GM18951 (cell line): ENCODE results near the gene PLEKHO2.
A peak's percentile ranks its signal among the peaks of the same experiment; 100 is the strongest.
"Not testable (repeated sequence)": the region's sequence is repeated elsewhere in the genome, so short reads cannot be mapped to it uniquely, and the experiment has no call there.

Experiments
- POLR2A ChIP-seq: IDR thresholded peaks from 4 replicates; pipeline ENCODE4 v1.6.1; 2011; ENCODE audit warnings: mild to moderate bottlenecking; ENCODE audit not compliant: insufficient read length, insufficient read depth; ENCODE audit errors: extremely low read depth
- in situ Hi-C: fragments of 300-500 bp; cut with MboI; formaldehyde crosslinking; loops from one replicate; pipeline ENCODE4 v1.12.0; 2022; ENCODE audit warnings: low sequenced_read_pairs, mixed read lengths, inconsistent platforms; ENCODE audit not compliant: unreplicated experiment

PLEKHO2 gene, protein sequence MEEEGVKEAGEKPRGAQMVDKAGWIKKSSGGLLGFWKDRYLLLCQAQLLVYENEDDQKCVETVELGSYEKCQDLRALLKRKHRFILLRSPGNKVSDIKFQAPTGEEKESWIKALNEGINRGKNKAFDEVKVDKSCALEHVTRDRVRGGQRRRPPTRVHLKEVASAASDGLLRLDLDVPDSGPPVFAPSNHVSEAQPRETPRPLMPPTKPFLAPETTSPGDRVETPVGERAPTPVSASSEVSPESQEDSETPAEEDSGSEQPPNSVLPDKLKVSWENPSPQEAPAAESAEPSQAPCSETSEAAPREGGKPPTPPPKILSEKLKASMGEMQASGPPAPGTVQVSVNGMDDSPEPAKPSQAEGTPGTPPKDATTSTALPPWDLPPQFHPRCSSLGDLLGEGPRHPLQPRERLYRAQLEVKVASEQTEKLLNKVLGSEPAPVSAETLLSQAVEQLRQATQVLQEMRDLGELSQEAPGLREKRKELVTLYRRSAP

DNA sequence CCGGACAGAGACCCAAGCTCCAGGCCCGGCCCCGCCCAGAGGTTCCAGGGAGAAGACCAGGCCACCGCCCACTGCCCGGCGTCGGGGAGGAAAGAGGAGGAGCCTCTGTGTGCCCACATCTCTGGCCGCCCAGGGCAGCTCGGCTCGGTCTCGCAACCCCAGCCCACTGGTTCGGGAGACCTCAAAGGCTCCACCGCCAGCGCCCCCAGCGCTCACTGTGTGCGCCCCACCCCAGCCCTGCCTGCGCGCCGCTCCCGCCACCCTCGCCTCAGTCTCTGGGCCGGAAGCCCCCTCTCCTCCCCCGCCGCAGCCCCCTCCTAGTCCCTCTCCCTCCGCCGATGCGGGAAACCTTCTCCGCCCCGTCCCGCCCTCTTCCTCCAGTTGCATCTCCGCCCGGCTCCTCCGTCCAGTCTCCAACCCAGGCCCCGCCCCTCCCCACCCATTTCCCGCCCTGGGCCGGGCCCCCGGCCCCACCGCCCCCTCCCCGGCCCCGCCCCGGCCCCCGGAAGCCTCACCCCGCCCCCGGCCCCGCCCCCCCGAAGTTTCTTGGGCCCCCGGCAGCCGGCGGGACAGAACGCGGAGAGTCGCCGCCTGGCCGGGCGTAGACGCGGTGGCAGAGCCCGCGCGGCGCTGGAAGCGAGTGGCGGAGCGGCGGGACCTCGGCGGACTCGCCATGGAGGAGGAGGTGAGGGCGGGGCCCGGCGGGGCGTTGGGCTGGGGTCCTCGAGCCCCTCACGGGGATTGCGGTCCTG, at the start of gene PLEKHO2:
PLEKHO2 (plus strand) TSS at position 572 of the 752 bp plus-strand sequence; CDS start at position 674, 102 bp downstream.
- peak; percentile 99 for TF ChIP-seq POLR2A
- in situ Hi-C loops = no loop called here

DNA sequence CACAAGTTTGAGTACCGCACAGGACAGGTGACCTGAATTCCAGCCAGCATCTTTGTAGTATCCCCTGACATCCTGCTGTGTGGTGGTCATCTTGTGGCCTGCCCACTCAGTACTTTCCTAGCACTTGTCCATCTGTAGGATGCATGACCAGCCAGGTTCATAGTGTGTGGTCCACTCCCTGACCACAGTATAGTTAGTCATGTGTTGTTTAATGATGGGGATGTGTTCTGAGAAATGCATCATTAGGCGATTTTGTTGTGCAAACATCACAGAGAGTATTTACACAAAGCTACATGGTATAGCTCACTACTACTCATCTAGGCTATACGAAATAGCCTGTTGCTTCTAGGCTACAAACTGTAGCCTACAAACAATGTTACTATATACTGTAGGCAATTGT, 49.4 kb upstream of the PLEKHO2 start:
- in situ Hi-C loops = no loop called here
- TF ChIP-seq POLR2A = no peak

DNA sequence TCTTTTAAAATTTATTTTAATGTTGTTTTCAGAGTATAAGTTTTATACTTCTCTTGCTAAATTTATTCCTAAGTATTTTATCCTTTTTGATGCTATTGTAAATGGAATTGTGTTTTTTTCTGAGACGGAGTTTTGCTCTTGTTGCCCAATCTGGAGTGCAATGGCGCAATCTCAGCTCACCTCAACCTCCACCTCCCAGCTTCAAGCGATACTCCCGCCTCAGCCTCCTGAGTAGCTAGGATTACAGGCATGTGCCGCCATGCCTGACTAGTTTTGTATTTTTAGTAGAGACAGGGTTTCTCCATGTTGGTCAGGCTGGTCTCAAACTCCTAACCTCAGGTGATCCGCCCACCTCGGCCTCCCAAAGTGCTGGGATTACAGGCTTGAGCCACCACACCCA, 46.4 kb upstream of the PLEKHO2 start:
- in situ Hi-C loops = not testable (repeated sequence)

DNA sequence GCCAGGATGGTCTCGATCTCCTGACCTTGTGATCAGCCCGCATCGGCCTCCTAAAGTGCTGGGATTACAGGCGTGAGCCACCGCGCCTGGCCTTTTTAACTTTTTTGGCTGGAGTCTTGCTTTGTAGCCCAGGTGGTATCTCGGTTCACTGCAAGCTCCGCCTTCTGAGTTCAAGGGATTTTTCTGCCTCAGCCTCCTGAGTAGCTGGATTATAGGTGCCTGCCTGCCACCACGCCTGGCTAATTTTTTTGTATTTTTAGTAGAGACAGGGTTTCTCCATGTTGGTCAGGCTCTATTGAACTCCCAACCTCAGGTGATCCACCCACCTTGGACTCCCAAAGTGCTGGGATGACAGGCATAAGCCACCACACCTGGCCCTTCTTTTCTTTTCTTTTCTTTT, 45.8 kb upstream of the PLEKHO2 start:
- in situ Hi-C loops = not testable (repeated sequence)

DNA sequence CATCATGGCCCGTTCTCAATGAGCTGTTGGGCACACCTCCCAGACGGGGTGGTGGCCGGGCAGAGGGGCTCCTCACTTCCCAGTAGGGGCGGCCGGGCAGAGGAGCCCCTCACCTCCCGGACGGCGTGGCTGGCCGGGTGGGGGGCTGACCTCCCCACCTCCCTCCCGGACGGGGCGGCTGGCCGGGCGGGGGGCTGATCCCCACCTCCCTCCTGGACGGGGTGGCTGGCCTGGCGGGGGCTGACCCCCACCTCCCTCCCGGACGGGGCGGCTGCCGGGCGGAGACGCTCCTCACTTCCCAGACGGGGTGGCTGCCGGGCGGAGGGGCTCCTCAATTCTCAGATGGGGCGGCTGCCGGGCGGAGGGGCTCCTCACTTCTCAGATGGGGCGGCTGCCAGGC, 42.8 kb upstream of the PLEKHO2 start:
- in situ Hi-C loops = not testable (repeated sequence)

DNA sequence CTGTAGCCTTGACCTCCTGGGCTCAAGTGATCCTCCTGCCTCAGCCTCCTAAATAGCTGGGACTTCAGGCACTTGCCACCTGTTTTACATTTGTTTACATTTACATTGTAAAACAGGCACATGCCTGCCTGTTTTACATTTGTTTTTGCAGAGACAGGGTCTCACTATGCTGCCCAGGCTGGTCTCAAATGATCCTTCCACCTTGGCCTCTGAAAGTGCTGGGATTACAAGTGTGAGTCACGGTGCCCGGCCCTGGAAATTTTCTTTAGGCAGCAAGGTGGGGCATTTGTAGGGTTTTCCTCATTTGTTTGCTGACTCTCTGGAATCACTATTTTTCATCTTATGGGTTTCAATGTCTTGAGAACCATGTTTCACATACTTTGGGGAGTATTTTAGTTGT, 41.2 kb upstream of the PLEKHO2 start:
- no peak for TF ChIP-seq POLR2A
- in situ Hi-C loops = loop anchor here (10.0 kb wide), 1 partner anchor 56 kb away; no protein-coding TSS in a partner anchor

DNA sequence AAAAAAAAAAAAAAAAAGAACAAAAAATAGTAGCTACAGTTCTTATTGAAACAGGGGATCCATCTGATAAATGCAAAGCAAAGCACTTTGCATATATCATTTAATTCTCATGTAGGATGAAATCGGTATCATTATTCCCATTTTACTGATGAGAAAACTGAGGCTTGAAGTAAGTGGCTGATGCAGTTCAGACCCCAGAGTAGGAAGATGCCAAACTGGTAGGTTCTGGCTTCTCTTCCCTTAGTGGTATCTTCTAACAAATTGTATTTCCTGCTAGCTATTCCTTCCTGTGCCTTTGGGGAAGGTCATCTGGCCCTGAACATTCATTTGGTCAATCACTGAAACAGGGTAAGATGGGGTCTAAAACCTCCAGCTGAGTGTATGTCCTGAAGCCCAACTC, 38.2 kb upstream of the PLEKHO2 start:
- in situ Hi-C loops = loop anchor here (10.0 kb wide), 1 partner anchor 59 kb away; no protein-coding TSS in a partner anchor
- no peak for TF ChIP-seq POLR2A

DNA sequence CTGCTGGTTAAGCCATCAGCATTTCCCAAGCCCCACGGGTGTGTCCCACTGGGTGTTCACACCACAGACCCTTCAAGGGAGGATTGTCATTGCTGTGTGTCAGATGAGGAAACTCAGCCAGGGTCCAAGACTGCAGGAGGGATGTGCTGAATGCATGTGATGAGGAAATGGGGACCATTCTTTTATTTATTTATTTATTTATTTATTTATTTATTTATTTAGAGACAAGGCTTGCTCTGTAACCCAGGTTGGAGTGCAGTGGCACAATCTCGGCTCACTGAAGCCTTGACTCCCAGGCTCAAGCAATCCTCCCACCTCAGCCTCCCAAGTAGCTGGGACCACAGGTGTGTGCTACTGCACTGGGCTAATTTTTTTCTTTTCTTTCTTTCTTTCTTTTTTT, 37.1 kb upstream of the PLEKHO2 start:
- in situ Hi-C loops = loop anchor here (10.0 kb wide), 1 partner anchor 60 kb away; no protein-coding TSS in a partner anchor
- TF ChIP-seq POLR2A = no peak

DNA sequence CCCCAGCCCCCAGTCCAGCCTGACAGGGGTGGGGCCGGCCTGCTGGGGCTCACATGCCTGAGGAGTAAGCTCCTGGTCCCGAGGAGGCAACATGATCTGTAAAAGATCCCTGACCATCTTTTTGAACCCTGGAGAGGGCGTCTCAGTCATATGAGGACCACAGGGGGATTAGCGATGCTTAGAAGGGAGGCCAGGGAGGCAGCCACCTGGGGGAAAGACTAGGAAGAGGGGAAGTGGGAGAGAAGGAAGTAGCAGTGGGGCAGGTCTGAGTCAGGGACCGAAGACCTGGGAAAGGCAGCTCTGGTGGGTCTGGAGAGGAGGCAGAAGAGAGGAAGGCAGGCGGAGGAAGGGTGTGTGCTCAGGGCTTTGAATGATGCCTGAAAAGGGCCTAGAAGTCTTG, 35.2 kb upstream of the PLEKHO2 start:
- in situ Hi-C loops = loop anchor here (10.0 kb wide), 1 partner anchor 62 kb away; no protein-coding TSS in a partner anchor
- TF ChIP-seq POLR2A = no peak

DNA sequence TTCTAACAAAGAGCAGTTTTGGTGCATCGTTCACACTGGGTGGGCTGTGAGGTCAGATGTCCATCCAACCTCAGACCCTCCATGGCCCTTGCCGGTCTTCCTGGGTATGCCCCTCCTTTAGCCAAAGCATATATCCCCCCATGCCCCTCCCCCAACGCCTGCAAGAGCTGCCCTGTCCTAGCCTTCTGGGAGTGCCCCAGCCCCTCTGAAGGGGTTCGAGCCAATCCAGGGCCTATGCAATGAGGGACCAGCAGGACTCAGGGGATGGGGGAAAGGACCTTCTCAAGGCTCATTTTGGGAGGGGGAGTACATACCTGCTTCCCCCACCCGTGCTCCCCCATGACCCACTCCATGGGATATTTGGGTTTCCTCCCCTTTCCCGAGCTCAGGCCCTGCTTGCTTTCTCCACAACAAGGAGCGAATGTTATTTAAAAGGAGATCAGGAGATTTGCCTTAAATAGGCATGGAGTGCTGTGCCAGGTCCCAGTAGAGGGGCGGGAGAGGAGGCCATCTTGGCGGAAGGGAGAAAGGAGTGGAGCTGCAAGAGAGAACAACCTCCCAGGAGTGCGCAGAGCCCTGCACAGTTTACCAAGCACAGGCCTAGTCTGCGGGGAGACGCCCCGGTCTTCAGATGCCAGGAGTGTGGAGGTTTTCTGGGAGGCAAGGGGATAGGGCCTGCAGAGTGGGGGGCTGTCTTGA, 34.5 kb upstream of the PLEKHO2 start:
- no peak for TF ChIP-seq POLR2A
- in situ Hi-C loops = loop anchor here (10.0 kb wide), 1 partner anchor 62 kb away; no protein-coding TSS in a partner anchor

DNA sequence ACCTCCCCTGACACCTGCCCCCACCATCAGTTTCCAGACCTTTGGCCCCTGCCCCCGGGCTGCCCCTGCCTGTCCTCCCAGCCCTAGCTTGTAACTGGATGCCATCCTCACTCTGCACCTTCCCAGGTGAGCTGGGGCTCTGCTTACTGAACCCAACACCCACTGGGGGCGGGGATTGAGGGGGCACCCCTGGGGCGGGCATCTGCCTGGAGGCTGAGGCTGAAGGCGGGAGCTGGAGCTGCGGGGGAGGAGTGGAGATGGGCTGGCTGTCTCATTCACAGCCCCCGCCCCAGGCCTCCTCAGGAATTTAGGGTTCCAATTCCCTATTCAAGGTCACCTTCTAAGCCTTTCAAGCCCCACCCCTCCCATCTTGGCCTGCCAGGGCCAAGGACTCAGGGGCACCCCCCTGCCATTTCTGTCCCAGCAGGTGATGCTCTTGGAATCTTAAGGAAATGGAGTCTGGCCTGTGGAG, 33.9 kb upstream of the PLEKHO2 start:
- no peak for TF ChIP-seq POLR2A
- in situ Hi-C loops = loop anchor here (10.0 kb wide), 1 partner anchor 63 kb away; no protein-coding TSS in a partner anchor

DNA sequence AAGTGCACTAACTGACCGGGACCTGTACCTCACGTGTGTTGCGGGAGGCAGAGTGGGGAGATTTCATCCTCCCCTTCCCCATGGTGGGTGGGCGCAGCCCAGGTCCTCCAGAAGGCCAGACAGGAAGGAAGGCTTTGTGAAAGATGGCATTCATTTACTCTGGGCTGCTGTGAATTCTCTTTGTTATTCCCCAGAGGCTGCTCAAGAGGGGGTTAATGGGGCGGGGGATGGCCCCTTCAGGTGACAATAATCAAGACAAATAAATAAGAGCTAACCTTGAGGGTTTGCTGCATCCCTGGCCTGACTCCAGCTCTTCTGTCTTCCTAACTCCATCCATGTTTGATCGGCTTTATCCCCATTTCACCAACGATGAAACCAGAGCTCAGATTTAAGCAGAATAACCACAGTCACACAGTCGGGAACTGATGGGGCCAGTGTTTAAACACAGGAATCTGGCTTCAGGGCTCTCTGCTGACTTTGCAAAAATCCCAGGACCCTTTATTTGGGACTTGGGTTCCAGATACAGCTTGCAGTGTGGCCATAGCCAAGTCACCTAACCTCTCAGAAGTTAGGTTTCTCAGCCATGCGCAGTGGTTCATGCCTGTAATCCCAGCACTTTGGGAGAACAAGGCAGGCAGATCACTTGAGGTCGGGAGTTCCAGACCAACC, 32.8 kb upstream of the PLEKHO2 start:
- in situ Hi-C loops = loop anchor here (10.0 kb wide), 1 partner anchor 64 kb away; no protein-coding TSS in a partner anchor
- no peak for TF ChIP-seq POLR2A
